ENCODE results near the gene MIPOL1.

The MIPOL1 gene

GRCh38 chr14:37583358-37584210, 385.8 kb downstream of the MIPOL1 start (continued):
- TF ChIP-seq ZNF184 (tag by site-specific recombination; IDR thresholded peaks at IDR 0.05) (peak; percentile 13; the same call in 1 of the 2 replicates), ZNF350 (tag by site-specific recombination; IDR thresholded peaks at IDR 0.05) (no peak), ZNF670 (tag by site-specific recombination; IDR thresholded peaks at IDR 0.05; ENCODE audit: low read depth) (no peak), CTCF (tag by site-specific recombination; IDR thresholded peaks at IDR 0.05) (peak; percentile 26; the same call in 1 of the 2 replicates), ZNF292 (tag by site-specific recombination; IDR thresholded peaks at IDR 0.05; ENCODE audit: borderline replicate concordance, low read depth) (no peak), ZNF837 (tag by site-specific recombination; IDR thresholded peaks at IDR 0.05) (no peak), ZNF324 (tag by site-specific recombination; IDR thresholded peaks at IDR 0.05) (peak; percentile 62; the same call in 1 of the 2 replicates), AEBP2 (tag by site-specific recombination; IDR thresholded peaks at IDR 0.05; ENCODE audit: borderline replicate concordance) (no peak), SP2 (tag by site-specific recombination; IDR thresholded peaks at IDR 0.05) (peak; percentile 68), ZFP69B (tag by site-specific recombination; IDR thresholded peaks at IDR 0.05) (0 out of 2 replicates have a peak, but pooled peaks have one; percentile 14), IKZF3 (tag by site-specific recombination; IDR thresholded peaks at IDR 0.05) (peak; percentile 77; the same call in 1 of the 2 replicates), ZNF391 (tag by site-specific recombination; IDR thresholded peaks at IDR 0.05; ENCODE audit: borderline replicate concordance, low read depth) (no peak), KLF9 (tag by site-specific recombination; IDR thresholded peaks at IDR 0.05; ENCODE audit: low read depth) (peak; percentile 32; the same call in 1 of the 2 replicates), PRDM1 (tag by site-specific recombination; IDR thresholded peaks at IDR 0.05) (peak; percentile 40), ZBTB10 (tag by site-specific recombination; IDR thresholded peaks at IDR 0.05) (peak; percentile 64; the same call in 1 of the 2 replicates), BCL11B (tag by site-specific recombination; IDR thresholded peaks at IDR 0.05; ENCODE audit: low read depth) (no peak), FEZF1 (tag by site-specific recombination; IDR thresholded peaks at IDR 0.05) (peak; percentile 76), HIC1 (tag by site-specific recombination; IDR thresholded peaks at IDR 0.05) (no peak), SP7 (tag by site-specific recombination; IDR thresholded peaks at IDR 0.05) (peak; percentile 67), BCL6B (tag by site-specific recombination; IDR thresholded peaks at IDR 0.05) (no peak), ZNF600 (tag by site-specific recombination; IDR thresholded peaks at IDR 0.05) (peak; percentile 51; the same call in 1 of the 2 replicates), ZFHX2 (tag by site-specific recombination; conservative IDR thresholded peaks at IDR 0.05) (peak; percentile 93), WT1 (tag by site-specific recombination; IDR thresholded peaks at IDR 0.05) (peak; percentile 36; the same call in 1 of the 2 replicates), SCRT1 (tag by site-specific recombination; IDR thresholded peaks at IDR 0.05; ENCODE audit: borderline replicate concordance) (peak; percentile 30; the same call in 1 of the 2 replicates), GLI2 (tag by site-specific recombination; IDR thresholded peaks at IDR 0.05; ENCODE audit: borderline replicate concordance, low read depth) (no peak), HOXA7 (CRISPR knock-in tag; IDR thresholded peaks at IDR 0.05; ENCODE audit: borderline replicate concordance) (no peak), PATZ1 (tag by site-specific recombination; IDR thresholded peaks at IDR 0.05) (peak; percentile 83)
